Smooth muscle cell (in vitro differentiated cells): ENCODE data around the gene BIVM. TPM values are rescaled to one million over a fixed set of nuclear protein-coding genes. Genes with fewer than 3 reads are reported as not detected.

Experiments
- DNase-seq: peaks from one replicate; lab custom pipeline; 2025; ENCODE audit not compliant: unreplicated experiment; lab: John Stamatoyannopoulos, UW
- H2AFZ ChIP-seq: fragments of 200-600 bp; sonication (generic); 2 replicates; pipeline ENCODE4 v1.6.0; 2016; ENCODE audit warnings: antibody characterized with exemption, low read depth, mild to moderate bottlenecking
- H3F3A ChIP-seq: fragments of 200-600 bp; sonication (generic); 2 replicates; pipeline ENCODE4 v1.6.0; 2017; ENCODE audit warnings: antibody characterized with exemption, low read depth
- H3K27ac ChIP-seq: fragments of 200-600 bp; sonication (generic); 2 replicates; pipeline ENCODE4 v1.5.1; 2016; ENCODE audit warnings: low read depth, mild to moderate bottlenecking
- H3K27me3 ChIP-seq: fragments of 200-600 bp; sonication (generic); 2 replicates; pipeline ENCODE4 v1.6.1; 2016; ENCODE audit warnings: low read depth, mild to moderate bottlenecking
- H3K36me3 ChIP-seq: fragments of 200-600 bp; sonication (generic); 2 replicates; pipeline ENCODE4 v1.5.1; 2016; ENCODE audit warnings: low read depth
- H3K4me1 ChIP-seq: fragments of 200-600 bp; sonication (generic); 2 replicates; pipeline ENCODE4 v1.5.1; 2016; ENCODE audit warnings: low read depth
- H3K4me2 ChIP-seq: fragments of 200-600 bp; sonication (generic); 2 replicates; pipeline ENCODE4 v1.6.0; 2016; ENCODE audit warnings: mild to moderate bottlenecking
- H3K4me3 ChIP-seq: fragments of 200-600 bp; sonication (generic); 2 replicates; pipeline ENCODE4 v1.5.1; 2016; ENCODE audit warnings: mild to moderate bottlenecking
- H3K79me2 ChIP-seq: fragments of 200-600 bp; sonication (generic); 2 replicates; pipeline ENCODE4 v1.6.0; 2016; ENCODE audit warnings: low read depth, mild to moderate bottlenecking
- H3K9ac ChIP-seq: fragments of 200-600 bp; sonication (generic); 2 replicates; pipeline ENCODE4 v1.6.0; 2016; ENCODE audit warnings: low read depth
- H3K9me3 ChIP-seq: fragments of 200-600 bp; sonication (generic); replicated peaks from 2 replicates; pipeline ENCODE4 v1.5.1; 2016; ENCODE audit warnings: low read depth
- H4K20me1 ChIP-seq: fragments of 200-600 bp; sonication (generic); 2 replicates; pipeline ENCODE4 v1.6.0; 2016; ENCODE audit warnings: low read depth
- CTCF ChIP-seq: fragments of 200-600 bp; sonication (generic); IDR thresholded peaks from 2 replicates; pipeline ENCODE4 v1.5.1; 2017; ENCODE audit warnings: borderline replicate concordance, mild to moderate bottlenecking, antibody characterized with exemption; ENCODE audit not compliant: insufficient read depth, poor library complexity, severe bottlenecking
- WGBS: methylation state at CpG from one replicate; pipeline ENCODE4 v1.1.7; 2016; ENCODE audit warnings: low lambda C conversion rate; 5-methylcytosine and 5-hydroxymethylcytosine counted together
- polyA plus RNA-seq: library from polyadenylated mRNA; unstranded; fragments of >200 nt; fragmentation: Nextera tagmentation; extraction: Ambion mirVana; gene quantifications from 2 replicates; pipeline ENCODE4 v1.2.1, GENCODE V29; 2016
- total RNA-seq: library from RNA; depleted of rRNA; stranded (reverse); fragments of >200 nt; gene quantifications from 2 replicates; pipeline ENCODE4 v1.2.3, GENCODE V29; 2014

The BIVM gene
- total RNA-seq (7.7 and 19.6 TPM in 2 replicates), polyA plus RNA-seq (7.8 and 9.1 TPM in 2 replicates)

- Histone ChIP-seq H3K4me2 (peak within 1 kb of the TSS; percentile 89), H3K36me3 (no peaks in the 10 kb centered on the region), H3K27me3 (no peaks in the 10 kb centered on the region), H4K20me1 (peaks cover 3% of the 10 kb centered on the region), H3K4me3 (peak within 1 kb of the TSS; percentile 77), H3K4me1 (peaks cover 7% of the 10 kb centered on the region), H3F3A (no peaks in the 10 kb centered on the region), H2AFZ (peak within 1 kb of the TSS; percentile 85), H3K27ac (no peak within 1 kb of the TSS), H3K9me3 (no peaks in the 10 kb centered on the region), H3K9ac (no peak within 1 kb of the TSS), H3K79me2 (peaks cover 18% of the 10 kb centered on the region)
- 1% methylated on average over 72 of the region's 72 CpGs for WGBS
- DNase-seq, result peak; percentile 45
- TF ChIP-seq CTCF, result no peak
Measured at GRCh38 chr13:102798581-102799425, at the start of gene BIVM, which contains the start of gene POGLUT2. Gene BIVM (plus strand): TSS chr13:102799119. CDS start chr13:102807268, 8,149 bp downstream. Gene POGLUT2 (minus strand): TSS chr13:102798976. CDS start chr13:102798670, 306 bp downstream.

DNA sequence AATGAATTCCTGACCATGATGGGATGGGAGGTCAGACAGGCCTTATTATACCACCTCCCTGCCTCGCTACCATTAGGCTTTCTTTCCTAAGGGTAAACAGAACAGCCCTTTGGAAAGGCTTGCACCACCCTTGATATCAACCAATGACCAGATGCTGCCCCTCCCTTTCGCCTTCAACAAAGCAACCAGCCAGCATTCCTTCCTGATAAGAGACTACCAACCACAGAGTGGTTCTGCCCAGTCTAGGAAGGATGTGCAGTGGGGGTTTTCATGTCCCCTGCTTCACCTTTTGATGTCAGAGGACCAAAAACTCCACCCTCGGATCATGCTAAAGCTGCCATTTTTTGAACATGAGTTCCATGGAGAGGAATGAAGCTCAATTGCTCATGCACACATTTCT lies 47.0 kb upstream of the BIVM start:
- no peak for TF ChIP-seq CTCF
- Histone ChIP-seq H3K4me3 (no peak overlapping the region), H3K4me2 (no peak overlapping the region), H3K9ac (no peak overlapping the region), H3K27me3 (no peaks in the 10 kb centered on the region), H2AFZ (no peak overlapping the region), H3K79me2 (no peaks in the 10 kb centered on the region), H3K9me3 (peaks cover 4% of the 10 kb centered on the region), H4K20me1 (no peaks in the 10 kb centered on the region), H3K27ac (no peak overlapping the region), H3F3A (no peaks in the 10 kb centered on the region), H3K36me3 (no peaks in the 10 kb centered on the region), H3K4me1 (no peaks in the 10 kb centered on the region)
- 89% methylated on average over 3 of the region's 3 CpGs for WGBS
- DNase-seq, result no peak

DNA sequence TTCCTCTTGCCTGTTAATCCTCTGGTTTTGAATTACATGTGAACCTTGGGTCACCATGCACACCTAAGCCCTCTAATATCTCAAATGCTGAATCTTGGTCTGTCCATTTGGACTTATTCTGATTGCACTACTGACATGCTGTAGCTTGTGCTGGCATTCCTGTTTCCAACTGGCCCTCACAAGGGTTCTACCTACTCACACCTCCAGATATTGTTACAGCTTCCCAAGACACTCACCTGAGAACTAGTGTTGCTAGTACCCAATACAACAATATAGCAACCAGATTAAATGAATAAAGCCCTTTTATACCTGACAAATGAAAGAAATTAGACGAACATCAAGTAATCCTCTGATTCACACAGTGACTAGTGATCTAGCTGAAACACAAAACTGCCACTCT lies 41.9 kb upstream of the BIVM start:
- no peak overlapping the region for H3K4me2 ChIP-seq
- no peak overlapping the region for H3K27ac ChIP-seq
- H3K4me3 ChIP-seq, result no peak overlapping the region
- H3K4me1 ChIP-seq, result no peaks in the 10 kb centered on the region
- H3K9ac ChIP-seq, result no peak overlapping the region
- no peaks in the 10 kb centered on the region for H3F3A ChIP-seq
- no peaks in the 10 kb centered on the region for H3K27me3 ChIP-seq
- TF ChIP-seq CTCF, result no peak
- no peak overlapping the region for H2AFZ ChIP-seq
- no peaks in the 10 kb centered on the region for H4K20me1 ChIP-seq
- H3K79me2 ChIP-seq, result no peaks in the 10 kb centered on the region
- no peaks in the 10 kb centered on the region for H3K9me3 ChIP-seq
- WGBS, result 94% methylated on average over 1 of the region's 1 CpG
- no peaks in the 10 kb centered on the region for H3K36me3 ChIP-seq
- no peak for DNase-seq
